GM12878 (cell line): ENCODE results near the gene COL27A1. TPM values are rescaled to one million over a fixed set of nuclear protein-coding genes. Genes with fewer than 3 reads are reported as not detected.

Source experiments
- ATAC-seq: fragments of 200-7000 bp; cut with Tn5 transposase; 3 replicates; pipeline ENCODE4 v1.9.1; 2020; ENCODE audit warnings: mild to moderate bottlenecking, moderate library complexity
- BruUV-seq: library from RNA; stranded (reverse); fragments of 400-500 nt; replicated peaks from 2 replicates; lab custom pipeline; 2021; lab: Mats Ljungman, UMichigan
- CTCF ChIA-PET: fragments of 300-600 bp; sonication (Branson Sonifier 250); formaldehyde crosslinking; extraction: SDS; loops from one replicate; lab custom pipeline; 2021; ENCODE audit warnings: inconsistent platforms; lab: Yijun Ruan, JAX
- POLR2A ChIA-PET: fragments of 350-600 bp; formaldehyde crosslinking; extraction: SDS; loops from one replicate; lab custom pipeline; 2021; ENCODE audit warnings: inconsistent platforms; lab: Charles Lee
- RAD21 ChIA-PET: fragments of 300-600 bp; sonication (Branson Sonifier 250); formaldehyde crosslinking; loops from one replicate; lab custom pipeline; 2023; ENCODE audit warnings: antibody characterized with exemption; ENCODE audit not compliant: unreplicated experiment; lab: Charles Lee
- SMC1A ChIA-PET: fragments of 300-600 bp; sonication (Branson Sonifier 250); formaldehyde crosslinking; loops from one replicate; lab custom pipeline; 2023; ENCODE audit not compliant: unreplicated experiment, uncharacterized antibody; lab: Charles Lee
- DNase-seq: peaks from one replicate; pipeline ENCODE4 v3.0.0-alpha.2; 2011; ENCODE audit warnings: low read depth, low spot score
- FAIRE-seq: peaks from 3 replicates; lab custom pipeline; 2011; peaks lifted over from hg19 to GRCh38; lab: Jason Lieb, UNC
- H2AFZ ChIP-seq: 2 replicates; pipeline ENCODE4 v1.6.0; 2011; ENCODE audit warnings: low read depth, low read length, control low read depth; ENCODE audit not compliant: control insufficient read depth
- H3K27ac ChIP-seq: 2 replicates; pipeline ENCODE4 v1.5.1; 2011; ENCODE audit warnings: control low read depth; ENCODE audit not compliant: control insufficient read depth, insufficient read depth
- H3K27me3 ChIP-seq, 2 experiments: replicated peaks in 1 of 2; 2 replicates each; pipeline versions ENCODE4 v1.6.0 to v1.6.1; 2011; ENCODE audit warnings: low read length in 1 of 2; ENCODE audit not compliant: control insufficient read depth in 2 of 2, insufficient read depth in 2 of 2
- H3K36me3 ChIP-seq, 2 experiments: 2 replicates each; pipeline ENCODE4 v1.5.1; 2011; ENCODE audit warnings: low read length in 1 of 2; ENCODE audit not compliant: control insufficient read depth in 2 of 2, insufficient read depth in 2 of 2
- H3K4me1 ChIP-seq: 2 replicates; pipeline ENCODE4 v1.6.1; 2011; ENCODE audit warnings: mild to moderate bottlenecking, low read length, moderate library complexity, mixed read lengths; ENCODE audit not compliant: control insufficient read depth, insufficient read depth
- H3K4me2 ChIP-seq: 2 replicates; pipeline ENCODE4 v1.6.0; 2011; ENCODE audit warnings: control low read depth; ENCODE audit not compliant: control insufficient read depth, insufficient read depth
- H3K4me3 ChIP-seq: fragments of 200-600 bp; sonication (generic); 2 replicates; pipeline ENCODE4 v1.5.1; 2016
- H3K79me2 ChIP-seq: 2 replicates; pipeline ENCODE4 v1.6.0; 2011; ENCODE audit warnings: low read length; ENCODE audit not compliant: control insufficient read depth, insufficient read depth
- H3K9ac ChIP-seq: 2 replicates; pipeline ENCODE4 v1.8.0; 2011; ENCODE audit warnings: low read length, control low read depth, mixed read lengths; ENCODE audit not compliant: control insufficient read depth, insufficient read depth
- H3K9me3 ChIP-seq: replicated peaks from 3 replicates; pipeline ENCODE4 v1.5.1; 2011; ENCODE audit warnings: mild to moderate bottlenecking, low read length; ENCODE audit not compliant: control insufficient read depth, insufficient read depth
- H4K20me1 ChIP-seq: 2 replicates; pipeline ENCODE4 v1.6.0; 2011; ENCODE audit not compliant: control insufficient read depth, insufficient read depth
- CUX1 ChIP-seq: IDR thresholded peaks from 2 replicates; pipeline ENCODE4 v1.6.1; 2012; ENCODE audit warnings: improper control_type of control experiment, low read depth, low read length; ENCODE audit not compliant: insufficient replicate concordance
- DPF2 ChIP-seq: fragments of 450-650 bp; IDR thresholded peaks from 2 replicates; pipeline ENCODE4 v1.6.1; 2017; ENCODE audit warnings: mild to moderate bottlenecking
- IKZF1 ChIP-seq: fragments of 450-650 bp; conservative IDR thresholded peaks from 2 replicates; pipeline ENCODE4 v1.6.1; 2017; ENCODE audit warnings: antibody characterized with exemption, mild to moderate bottlenecking
- MYC ChIP-seq: IDR thresholded peaks from 2 replicates; pipeline ENCODE4 v1.6.1; 2011; ENCODE audit warnings: mild to moderate bottlenecking, low read length, moderate library complexity, inconsistent platforms; ENCODE audit not compliant: insufficient read depth, insufficient replicate concordance, insufficient read length, severe bottlenecking
- SUZ12 ChIP-seq: fragments of 200-600 bp; sonication (generic); IDR thresholded peaks from one replicate; pipeline ENCODE4 v1.6.1; 2018; ENCODE audit warnings: antibody characterized with exemption, mild to moderate bottlenecking; ENCODE audit not compliant: unreplicated experiment
- WGBS: methylation state at CpG from one replicate; pipeline ENCODE4 v1.1.6; 2016; ENCODE audit warnings: low lambda C conversion rate; ENCODE audit not compliant: insufficient replicate concordance, insufficient coverage; ENCODE audit errors: missing lambda C conversion rate; 5-methylcytosine and 5-hydroxymethylcytosine counted together
- in situ Hi-C: fragments of 300-500 bp; cut with MboI; formaldehyde crosslinking; loops from 9 replicates; pipeline ENCODE4 v1.14.3; 2018; ENCODE audit warnings: mixed read lengths
- intact Hi-C: fragments of 100-400 bp; cut with micrococcal nuclease; formaldehyde crosslinking; loops from one replicate; pipeline ENCODE4 v1.14.2; 2022; ENCODE audit not compliant: unreplicated experiment
- polyA plus RNA-seq, 11 experiments: library from polyadenylated mRNA; depleted of rRNA in 4 of 11; unstranded in 6 of 11; stranded (reverse) in 5 of 11; fragments of >200 nt; fragmentation: Nextera tagmentation in 4 of 11; fragmentation: Illumina TruSeq in 1 of 11; extraction: Ambion mirVana in 4 of 11; extraction: Trizol in 1 of 11; gene quantifications; 1 replicate in 1 of 11; 2 replicates in 10 of 11; pipeline versions ENCODE4 v1.2.1 to v1.2.3, GENCODE V29; 2011 to 2016; ENCODE audit warnings: inconsistent platforms in 2 of 11, missing spikeins in 2 of 11, low read depth in 1 of 11
- total RNA-seq, 4 experiments: library from RNA; depleted of rRNA in 3 of 4; stranded (reverse); fragments of >200 nt in 3 of 4; fragmentation: Illumina TruSeq in 1 of 4; extraction: Trizol in 1 of 4; gene quantifications; 2 replicates each; pipeline versions ENCODE4 v1.2.1 to v1.2.3, GENCODE V29; 2013 to 2021

The COL27A1 gene
- total and polyA plus RNA-seq, 10 of the 15 experiments (the other 5 are each of a cell fraction or from before 2014, with no cell fraction given) = 0.10 TPM; not detected in 9

DNA sequence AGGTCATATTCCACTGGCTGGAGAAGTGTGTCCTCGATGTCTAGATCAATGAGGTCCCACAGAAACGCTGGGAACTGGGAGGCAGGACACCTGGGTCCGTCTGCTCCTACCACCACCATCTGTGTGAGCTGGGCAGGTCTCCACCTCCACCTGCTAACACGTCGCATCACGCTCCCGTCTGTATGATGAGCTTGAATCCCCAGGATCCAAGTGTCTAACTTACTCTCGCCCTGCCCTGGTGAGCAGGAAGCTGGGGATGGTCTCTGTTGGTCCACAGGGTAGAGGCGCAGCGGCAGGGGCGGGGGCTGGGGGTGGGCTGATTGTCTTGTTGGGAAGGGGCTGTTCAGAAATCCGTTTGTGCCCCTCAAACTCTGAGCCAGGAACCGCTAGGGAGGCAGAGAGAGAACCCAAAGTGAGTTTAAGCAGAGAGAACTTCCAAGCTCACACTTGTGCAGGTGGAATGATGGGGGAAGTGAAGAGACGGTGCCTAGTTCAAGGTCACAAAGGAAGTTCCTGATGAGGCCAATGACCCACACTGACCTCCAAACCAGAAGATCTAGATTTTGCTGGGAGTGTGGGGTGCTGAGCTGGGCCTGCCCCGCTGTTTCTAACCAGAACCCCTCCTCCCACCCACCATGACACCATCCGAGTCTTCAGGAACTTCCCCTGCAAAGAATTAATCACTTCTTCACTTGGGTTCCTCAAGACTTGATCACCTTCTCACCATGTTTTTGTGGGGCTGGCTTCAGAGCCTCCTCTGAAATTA, 195.5 kb downstream of the COL27A1 start:
- Histone ChIP-seq H3K27ac (no peak overlapping the region), H3K4me1 (peaks cover 25% of the 10 kb centered on the region), H3K27me3 (no peaks in the 10 kb centered on the region), H3K4me2 (no peak overlapping the region), H4K20me1 (no peaks in the 10 kb centered on the region), H3K9me3 (no peaks in the 10 kb centered on the region), H3K79me2 (no peaks in the 10 kb centered on the region), H3K36me3 (peaks cover 38 to 53% of the 10 kb centered on the region in 2 experiments), H3K4me3 (no peak overlapping the region), H2AFZ (no peak overlapping the region), H3K9ac (no peak overlapping the region)
- in situ Hi-C loops (no loop called here), intact Hi-C loops (no loop called here)
- ATAC-seq (no peak), FAIRE-seq (no peak), DNase-seq (no peak)
- WGBS = 80% methylated on average over 16 of the region's 16 CpGs
- POLR2A ChIA-PET = interaction anchor here (2.6 to 5.1 kb wide), 3 partner anchors 14 to 39 kb away, joined by 22 to 26 read pairs (median 24); partner anchors contain the start of gene AKNA
- no TSS peak for BruUV-seq
- RAD21 ChIA-PET = interaction anchor here (0.5 to 1.8 kb wide), 4 partner anchors 14 to 45 kb away, joined by 3 to 5 read pairs (median 4); no protein-coding TSS in a partner anchor
- no peak for TF ChIP-seq SUZ12
- SMC1A ChIA-PET = interaction anchor here (1.8 to 3.1 kb wide), 3 partner anchors 15 to 44 kb away, joined by 7 to 12 read pairs (median 8); no protein-coding TSS in a partner anchor
- CTCF ChIA-PET = interaction anchor here (3.3 kb wide), 1 partner anchor 34 kb away, joined by 18 read pairs; no protein-coding TSS in a partner anchor

GRCh38 chr9:114351932-114352331, 196.6 kb downstream of the COL27A1 start:
- no peak for DNase-seq
- ATAC-seq = no peak
- Histone ChIP-seq H3K4me1 (peaks cover 25% of the 10 kb centered on the region), H3K27me3 (no peaks in the 10 kb centered on the region), H3K4me2 (no peak overlapping the region), H3K9me3 (no peaks in the 10 kb centered on the region), H3K9ac (no peak overlapping the region), H3K79me2 (no peaks in the 10 kb centered on the region), H4K20me1 (no peaks in the 10 kb centered on the region), H3K4me3 (no peak overlapping the region), H3K27ac (no peak overlapping the region), H3K36me3 (peaks cover 41 to 52% of the 10 kb centered on the region in 2 experiments), H2AFZ (no peak overlapping the region)
- SMC1A ChIA-PET = interaction anchor here (0.6 to 1.8 kb wide), 4 partner anchors 10 to 45 kb away, joined by 3 to 9 read pairs (median 5); no protein-coding TSS in a partner anchor
- CTCF ChIA-PET = interaction anchor here (1.0 to 3.3 kb wide), 2 partner anchors 13 to 33 kb away, joined by 3 to 18 read pairs; no protein-coding TSS in a partner anchor
- no TSS peak for BruUV-seq
- intact Hi-C loops = no loop called here
- POLR2A ChIA-PET = interaction anchor here (1.0 to 5.1 kb wide), 2 partner anchors 12 to 38 kb away, joined by 7 to 24 read pairs; no protein-coding TSS in a partner anchor
- in situ Hi-C loops = no loop called here
- RAD21 ChIA-PET = no interaction called here
- no peak for FAIRE-seq
- WGBS = 85% methylated on average over 4 of the region's 4 CpGs
- no peak for TF ChIP-seq DPF2
- TF ChIP-seq IKZF1 = no peak
- TF ChIP-seq CUX1 = no peak
- no peak for TF ChIP-seq MYC
